HG03139 (cell line): ENCODE measurements around the gene TAX1BP1.

Experiments
- ATAC-seq: cut with Tn5 transposase; IDR thresholded peaks from one replicate; pipeline ENCODE4 v1.9.1; 2021; ENCODE audit not compliant: unreplicated experiment

The TAX1BP1 gene

DNA sequence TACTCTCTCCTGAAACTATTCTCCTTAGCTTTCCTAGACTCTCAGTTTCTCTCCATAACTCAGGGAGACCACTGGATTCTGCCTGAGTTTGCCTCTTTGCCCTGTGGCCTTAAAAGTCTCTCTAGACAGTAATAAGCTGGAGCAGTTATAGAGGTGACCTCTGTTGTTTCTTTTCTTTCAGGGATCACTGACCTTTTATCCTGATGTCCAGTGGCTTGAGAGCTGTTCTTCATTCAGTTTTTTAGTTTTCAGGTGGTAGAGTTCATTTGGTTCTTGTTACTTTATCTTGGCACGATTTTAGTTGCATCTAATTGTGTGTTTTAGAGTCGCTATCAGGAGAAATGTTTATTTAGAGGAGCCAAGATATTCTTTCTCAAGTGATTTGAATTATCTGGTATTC, 37.7 kb downstream of the TAX1BP1 start:
- ATAC-seq = no peak

DNA sequence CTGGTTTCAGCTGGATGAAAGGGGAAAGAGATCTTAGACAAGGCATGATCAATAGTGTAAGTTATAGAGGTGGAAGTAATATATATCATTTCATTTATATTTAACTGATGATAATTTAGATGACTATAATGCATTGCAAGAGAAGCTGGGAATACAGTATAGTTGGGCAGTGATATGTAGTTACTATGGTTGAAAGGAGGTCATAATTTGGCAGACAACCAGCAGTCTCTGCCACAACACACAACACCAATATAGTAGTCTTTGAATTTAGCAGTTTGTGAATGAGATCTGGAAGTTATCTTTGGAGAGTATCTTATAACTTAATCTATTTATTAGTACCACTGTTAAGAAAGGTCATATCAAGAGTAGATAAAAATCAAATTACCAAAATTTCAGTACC, 39.9 kb downstream of the TAX1BP1 start:
- ATAC-seq = no peak

DNA sequence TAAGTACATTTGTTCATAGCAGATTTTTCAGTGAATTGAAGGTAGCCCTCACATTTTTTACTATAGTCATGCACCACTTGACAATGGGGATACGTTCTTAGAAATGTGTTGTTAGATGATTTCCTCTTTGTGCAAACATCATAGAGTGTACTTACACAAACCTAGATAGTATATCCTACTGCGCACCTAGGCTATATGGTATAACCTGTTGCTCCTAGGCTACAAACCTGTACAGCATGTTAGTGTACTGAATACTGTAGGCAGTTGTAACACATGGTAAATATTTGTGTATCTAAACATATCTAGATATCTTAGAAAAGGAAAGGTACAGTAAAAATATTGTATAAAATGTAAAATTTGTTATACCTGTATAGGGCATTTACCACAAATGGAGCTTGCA, 41.2 kb downstream of the TAX1BP1 start:
- no peak for ATAC-seq

DNA sequence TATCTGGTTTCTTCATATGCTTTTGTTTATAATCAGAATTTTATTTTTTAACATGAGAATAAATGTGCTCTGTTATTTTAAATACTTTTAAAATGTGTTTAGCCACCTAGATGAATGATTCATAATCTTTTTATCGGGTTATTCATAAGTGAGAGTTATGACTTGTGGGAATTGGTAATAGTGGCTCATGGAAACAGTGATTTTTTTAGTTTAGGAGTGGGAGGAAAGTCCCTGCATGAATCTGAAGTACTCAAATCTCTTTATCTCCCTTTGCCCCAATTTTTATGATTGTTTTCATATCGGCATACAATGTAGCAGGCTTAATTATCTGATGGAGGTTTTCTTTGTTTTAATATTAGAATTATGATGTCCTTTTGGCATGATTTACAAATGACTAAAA, 42.9 kb downstream of the TAX1BP1 start:
- no peak for ATAC-seq

DNA sequence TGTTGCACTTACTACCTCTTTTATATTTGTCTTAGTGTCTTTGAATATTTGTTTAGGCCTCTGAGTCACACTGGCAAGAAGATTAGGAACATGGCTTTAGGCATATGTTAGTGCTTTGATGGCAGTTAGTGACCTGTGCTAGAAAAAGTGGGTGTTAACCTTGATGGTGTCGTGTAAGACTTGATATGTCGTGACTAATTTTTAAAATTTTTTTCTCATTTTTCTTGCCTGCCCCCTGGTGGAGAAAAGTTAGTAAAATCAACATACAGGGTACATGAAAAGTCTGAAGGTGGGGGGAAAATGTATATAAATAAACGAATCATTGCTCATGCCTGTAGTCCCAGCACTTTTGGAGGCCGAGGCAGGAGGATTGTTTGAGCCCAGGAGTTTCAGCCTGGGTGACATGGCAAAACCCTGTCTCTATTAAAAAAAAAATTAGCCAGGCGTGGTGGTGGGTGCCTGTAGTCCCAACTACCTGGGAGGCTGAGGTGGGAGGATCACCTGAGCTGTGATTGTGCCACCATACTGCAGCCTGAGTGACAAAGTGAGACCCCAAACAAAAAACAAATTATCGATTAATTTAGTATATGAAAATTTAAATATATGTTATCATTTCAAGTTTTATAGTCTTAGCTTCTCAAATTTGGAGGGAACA, 44.6 kb downstream of the TAX1BP1 start:
- ATAC-seq = no peak

DNA sequence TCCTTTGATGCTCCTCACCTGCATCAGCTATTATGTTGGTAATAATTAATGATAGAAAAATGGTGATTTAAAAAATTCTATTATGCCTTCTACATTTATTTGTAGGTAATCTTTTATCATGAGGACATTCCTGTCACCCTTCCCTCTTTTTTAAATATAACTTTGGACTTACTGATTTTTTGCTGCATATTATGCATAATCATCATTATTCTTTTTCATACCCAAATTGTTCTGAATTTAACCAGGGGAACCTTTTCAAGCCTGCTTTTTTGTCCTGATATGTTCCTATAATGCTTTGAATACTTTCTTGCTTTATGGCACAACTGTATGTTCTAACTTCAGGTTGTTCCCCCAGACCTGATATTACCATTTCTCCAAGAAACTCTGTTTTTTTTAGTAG, 48.5 kb downstream of the TAX1BP1 start:
- ATAC-seq = no peak

DNA sequence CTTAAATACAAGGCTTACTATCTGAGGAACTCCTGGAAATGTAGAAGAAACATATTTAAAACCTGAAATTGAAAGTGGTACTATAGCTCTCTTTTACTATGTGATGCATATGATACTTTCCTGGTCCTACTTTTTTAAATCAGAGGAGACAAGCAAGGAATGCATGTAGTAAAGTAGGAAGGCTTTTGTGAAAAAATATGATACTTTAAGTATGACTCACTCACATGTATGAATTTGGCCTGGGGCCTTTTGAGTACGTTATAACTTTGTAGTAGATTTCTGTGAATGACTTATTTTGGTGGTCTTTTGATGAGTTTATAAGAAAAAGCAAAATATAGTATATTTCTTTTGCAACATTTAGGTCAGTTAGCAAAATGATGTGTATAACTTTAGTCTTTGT, 53.8 kb downstream of the TAX1BP1 start:
- ATAC-seq = no peak

DNA sequence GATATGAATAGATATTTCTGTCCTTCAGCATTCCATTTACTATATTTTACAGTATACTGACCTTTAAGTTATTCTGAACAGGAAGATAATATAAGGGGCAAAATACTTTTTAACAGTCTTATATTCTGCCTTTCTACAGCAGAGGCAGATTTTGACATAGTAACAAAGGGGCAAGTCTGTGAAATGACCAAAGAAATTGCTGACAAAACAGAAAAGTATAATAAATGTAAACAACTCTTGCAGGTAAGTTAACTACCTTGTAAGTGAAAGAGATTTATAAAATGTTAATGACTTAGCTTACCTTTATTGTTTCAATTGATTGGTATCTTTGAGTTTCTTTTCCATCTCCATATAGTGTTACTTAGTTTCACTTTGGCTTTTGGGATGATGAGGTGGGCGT, 56.0 kb downstream of the TAX1BP1 start:
- no peak for ATAC-seq

DNA sequence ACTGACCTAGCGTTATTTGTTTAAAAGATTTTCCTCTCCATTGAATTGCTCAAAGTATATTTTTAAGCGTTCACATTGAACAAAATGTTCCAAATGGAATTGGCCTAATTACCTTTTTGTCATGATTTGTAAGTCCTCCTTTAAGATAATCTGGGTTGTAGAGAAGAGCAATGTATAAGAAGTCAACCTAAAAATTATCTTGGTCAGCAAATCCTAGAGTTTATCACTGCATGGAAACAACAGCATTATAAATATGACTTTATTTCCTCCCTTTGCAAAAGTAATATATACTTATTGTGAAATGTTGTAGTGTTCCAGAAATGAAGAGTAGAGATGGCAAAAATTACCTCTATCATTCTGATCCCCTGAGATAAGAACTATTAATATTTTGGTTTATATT, 59.2 kb downstream of the TAX1BP1 start:
- no peak for ATAC-seq

DNA sequence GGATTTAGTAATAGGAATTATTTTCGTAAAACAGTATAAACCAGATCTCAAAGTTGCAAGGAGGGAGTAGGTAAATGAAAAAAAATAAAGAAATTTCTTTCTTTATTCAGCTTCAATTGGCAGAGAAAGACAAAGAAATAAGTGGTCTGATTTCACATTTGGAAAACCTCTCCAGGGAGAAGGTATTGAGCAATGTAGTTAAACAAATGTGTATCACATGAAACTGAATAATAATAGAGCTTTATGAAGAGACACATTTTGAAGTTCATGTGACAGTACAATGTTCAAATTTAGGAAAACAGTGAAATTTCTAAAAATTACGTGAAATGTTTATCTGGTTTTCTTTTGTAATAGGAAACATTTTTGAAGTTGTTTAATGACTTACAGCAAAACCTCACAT, 63.0 kb downstream of the TAX1BP1 start:
- ATAC-seq = no peak

DNA sequence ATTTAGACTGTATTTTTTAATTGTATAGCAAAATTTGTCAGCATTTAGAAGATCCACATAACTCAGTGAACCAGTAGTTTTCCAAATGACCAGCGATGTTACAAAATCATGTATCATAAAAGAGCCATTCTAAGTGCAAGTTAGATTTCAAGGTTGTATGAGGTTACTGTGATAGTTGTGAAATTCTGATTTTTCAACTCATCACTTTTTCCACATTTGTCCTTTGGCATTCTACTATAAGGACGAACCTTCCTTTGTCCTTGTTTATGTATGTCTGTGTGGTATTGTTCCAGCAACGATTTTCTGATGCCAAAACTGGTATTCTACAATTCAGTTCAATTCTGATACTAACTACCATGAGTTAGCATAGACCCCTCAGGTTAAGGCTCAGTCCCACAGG, 64.2 kb downstream of the TAX1BP1 start:
- ATAC-seq = no peak

DNA sequence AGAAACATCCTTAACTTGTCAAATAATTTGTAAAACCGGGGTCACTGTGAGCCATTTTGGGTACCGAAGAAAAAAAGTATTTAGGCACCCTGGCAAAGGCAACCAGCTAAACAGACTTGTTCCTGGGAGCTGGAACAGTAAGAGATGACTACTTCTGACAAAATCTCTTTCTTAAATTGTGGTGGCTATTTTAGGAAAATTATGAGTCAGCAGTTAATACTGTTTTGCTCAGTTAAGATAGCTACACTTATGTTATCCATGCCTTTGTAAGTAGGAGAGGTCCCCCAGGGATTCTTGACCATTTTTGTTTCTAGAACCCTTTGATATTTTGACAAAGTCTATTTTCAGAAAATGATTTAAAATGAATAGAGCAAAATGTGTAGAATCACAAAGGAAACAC, 68.7 kb downstream of the TAX1BP1 start:
- no peak for ATAC-seq

DNA sequence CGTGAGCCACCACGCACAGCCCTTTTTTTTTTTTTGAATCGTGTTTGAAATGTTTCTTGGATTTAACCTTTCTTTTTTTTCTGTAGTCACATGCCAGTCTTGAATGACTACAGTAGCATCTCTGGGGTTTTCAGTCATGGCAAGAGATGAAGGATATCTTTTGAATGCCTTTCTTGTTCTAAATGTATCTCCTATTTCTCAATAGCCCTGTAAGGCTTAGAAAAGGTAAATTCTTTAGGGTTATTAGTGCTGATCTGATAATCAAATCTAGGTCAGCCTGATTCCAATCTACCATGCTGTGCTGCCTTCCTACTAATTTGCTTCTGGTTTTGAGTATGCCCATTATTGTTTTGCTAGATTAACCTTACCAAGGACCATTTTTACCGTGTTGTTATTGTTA, 70.2 kb downstream of the TAX1BP1 start:
- ATAC-seq = no peak

DNA sequence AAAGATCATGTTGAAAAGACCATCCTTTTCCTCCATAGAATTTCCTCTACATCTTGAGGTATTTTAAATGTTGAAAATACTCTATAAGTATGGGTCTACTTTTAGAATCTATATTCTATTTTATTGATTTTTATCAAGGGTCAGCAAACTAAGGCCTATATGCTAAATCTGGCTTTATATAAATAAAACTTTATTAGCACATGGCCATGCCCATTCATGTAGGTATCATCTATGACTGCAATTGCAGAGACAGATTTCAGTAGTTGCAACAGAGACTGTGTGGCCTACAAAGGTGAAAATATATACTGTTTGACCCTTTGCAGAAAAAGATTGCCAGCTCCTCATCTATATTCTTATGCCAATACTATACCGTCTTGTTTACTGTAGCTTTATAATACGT, 72.7 kb downstream of the TAX1BP1 start:
- ATAC-seq = no peak

DNA sequence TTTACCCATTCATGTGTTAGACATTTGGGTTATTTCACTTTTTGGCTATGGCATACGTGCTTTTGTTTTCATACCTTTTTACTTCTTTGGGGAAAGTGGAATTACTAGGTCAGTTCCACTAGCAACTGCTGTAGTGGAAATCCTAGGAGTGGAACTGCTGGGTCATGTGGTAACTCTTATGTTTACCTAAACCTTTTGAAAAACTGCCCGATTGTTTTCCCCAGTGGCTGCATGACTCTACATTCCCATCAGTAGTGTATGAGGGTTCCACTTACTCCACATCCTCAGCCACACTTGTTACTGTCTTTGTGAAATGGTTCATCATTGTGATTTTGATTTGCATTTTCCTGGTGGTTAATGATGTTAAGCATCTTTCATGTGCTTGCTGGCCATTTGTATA, 82.3 kb downstream of the TAX1BP1 start:
- ATAC-seq = no peak

DNA sequence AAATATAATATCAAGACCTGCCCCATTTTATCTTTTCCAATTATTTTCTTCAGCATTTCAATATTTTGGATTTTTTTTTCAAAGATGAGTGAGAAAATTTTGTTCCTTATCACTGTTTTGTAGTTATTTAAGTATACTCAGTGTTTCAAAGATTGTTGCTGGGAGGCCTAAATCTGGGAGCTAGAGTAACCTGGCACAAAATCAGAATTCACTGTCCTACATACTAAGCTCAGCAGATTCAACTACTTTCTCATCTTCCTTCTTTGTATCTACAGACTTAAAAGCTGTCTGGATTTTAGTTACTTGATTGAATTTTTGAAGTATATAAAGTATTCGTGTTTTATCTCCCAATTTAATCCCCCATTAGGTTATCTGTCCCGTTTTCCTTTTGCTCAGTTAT, 85.9 kb downstream of the TAX1BP1 start:
- ATAC-seq = no peak

DNA sequence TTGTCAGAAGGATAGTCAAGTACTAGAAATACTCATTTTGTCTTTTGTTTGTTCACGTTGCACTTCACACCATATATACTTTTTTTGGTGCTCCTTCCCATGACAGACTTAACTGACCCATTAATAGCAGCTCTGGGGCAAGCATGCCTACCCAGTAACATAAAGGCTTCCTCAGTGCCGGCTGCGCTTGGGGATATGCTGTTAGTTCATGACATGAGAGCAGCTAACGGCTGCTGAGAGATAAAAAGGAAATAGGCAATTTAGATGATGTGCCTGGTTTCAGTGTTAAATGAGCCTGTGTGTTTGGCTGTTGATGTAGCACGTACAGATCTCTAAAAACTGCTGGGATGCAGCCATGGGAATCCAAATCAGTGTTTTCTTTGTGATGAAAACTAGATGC, 86.4 kb downstream of the TAX1BP1 start:
- no peak for ATAC-seq

DNA sequence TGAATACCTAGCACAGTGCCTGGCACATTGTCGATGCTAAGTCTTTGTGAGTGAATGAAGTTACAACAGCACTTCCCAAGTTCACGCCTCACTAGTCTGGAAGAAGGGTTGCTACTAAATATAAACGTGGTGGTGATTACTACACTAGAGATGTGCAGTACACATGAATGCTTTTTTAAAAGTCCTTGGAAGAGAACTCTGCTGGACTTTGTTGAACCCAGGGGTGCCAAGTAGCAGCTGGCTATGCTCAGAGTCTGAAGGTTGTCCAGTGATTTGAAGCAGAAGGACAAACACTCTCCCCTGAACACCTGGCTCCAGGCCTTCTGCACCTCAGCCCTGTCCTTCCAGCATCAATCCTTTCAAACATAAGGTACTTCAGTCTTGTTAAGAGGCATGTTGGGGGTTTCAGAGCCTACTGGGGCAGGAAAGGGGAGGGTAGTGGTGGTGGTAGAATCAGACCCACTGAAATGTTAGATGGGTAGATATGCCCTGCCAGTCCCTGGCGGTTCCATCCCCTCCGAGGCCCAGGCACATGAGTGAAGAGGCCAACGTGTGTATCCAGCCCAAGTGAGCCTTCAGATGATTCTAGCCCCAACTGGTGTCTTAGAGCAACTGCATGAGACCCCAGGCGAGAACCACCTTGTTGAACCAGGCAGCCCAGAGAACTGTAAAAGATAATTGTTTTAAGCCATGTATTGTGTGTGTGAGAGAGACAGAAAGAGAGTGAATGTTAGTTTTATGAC, 94.4 kb downstream of the TAX1BP1 start:
- no peak for ATAC-seq

DNA sequence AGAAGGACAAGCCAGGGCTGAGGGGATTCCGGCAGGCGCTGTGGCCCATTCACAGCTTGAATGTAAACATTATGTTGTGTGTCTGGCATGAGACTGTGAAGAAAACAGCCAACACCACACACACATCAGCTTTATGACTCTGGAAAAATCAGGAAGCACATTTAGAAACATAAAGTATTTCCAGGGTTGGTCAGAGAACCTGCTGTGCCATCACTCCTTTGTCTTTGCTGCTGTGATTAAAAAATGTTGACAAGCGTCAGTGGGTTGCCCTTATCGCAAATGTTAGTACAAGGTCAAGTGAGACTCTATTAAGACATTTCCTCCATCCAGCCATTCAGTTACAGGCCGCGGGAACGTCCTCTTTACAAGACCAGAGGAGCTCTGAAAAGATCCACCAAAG, 95.4 kb downstream of the TAX1BP1 start:
- ATAC-seq = no peak

DNA sequence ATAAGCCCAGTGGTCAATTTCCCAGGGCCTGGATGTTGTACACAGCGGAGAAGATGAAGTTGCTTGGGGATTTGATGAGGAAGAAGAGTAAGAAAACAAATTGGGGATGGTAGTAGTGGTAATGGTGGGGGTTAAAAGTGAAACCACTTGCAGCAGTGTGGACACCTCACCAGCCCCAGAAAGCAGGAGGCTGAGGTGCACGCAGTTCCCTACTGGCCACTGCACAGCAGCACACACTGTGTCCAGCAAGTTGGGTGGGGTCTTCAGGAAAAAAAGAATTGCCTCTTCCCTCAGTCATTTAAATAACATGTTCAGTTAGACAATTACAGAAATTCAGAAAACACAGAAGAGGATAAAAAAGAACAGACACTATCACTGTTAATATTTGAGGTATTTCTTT, 96.6 kb downstream of the TAX1BP1 start:
- ATAC-seq = no peak

DNA sequence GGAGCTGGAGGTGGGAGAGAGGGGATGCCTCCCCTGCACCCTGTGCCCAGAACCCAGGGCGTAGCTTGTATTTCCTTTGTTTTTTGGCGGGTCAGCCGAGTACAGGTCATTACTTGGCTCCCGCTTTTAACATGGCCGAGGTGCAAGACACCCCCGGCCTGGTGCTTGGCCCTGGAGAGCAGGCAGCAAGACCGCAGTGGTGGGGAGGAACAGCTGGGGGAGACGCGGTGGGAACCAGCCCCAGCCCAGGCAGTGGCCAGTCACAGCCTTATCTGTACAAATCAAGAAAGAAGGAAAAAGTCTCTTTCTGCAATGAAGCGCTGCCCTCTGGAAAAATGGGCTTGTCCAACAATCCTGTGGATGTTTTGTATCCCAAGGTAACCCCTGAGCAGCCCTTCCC, 99.1 kb downstream of the TAX1BP1 start:
- no peak for ATAC-seq

DNA sequence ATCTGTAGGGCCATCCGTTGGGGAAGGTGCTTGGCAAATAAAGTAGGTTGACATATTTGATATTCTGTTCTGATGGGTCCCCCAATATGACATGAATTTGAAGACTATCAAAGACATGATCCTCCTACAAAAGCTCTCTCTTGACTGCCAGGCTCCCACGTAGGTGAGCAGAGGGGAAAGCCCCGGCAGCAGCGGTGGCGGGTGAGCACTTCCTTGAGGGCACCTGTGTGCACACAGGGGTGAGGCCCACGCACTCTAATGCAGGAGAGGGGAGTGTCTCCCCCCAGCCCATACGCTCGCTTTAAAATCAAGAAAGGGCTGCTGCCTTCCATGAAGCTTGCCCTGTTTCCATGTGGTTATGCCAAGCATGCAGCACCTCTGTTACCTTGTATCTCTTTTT, 100.4 kb downstream of the TAX1BP1 start:
- no peak for ATAC-seq

DNA sequence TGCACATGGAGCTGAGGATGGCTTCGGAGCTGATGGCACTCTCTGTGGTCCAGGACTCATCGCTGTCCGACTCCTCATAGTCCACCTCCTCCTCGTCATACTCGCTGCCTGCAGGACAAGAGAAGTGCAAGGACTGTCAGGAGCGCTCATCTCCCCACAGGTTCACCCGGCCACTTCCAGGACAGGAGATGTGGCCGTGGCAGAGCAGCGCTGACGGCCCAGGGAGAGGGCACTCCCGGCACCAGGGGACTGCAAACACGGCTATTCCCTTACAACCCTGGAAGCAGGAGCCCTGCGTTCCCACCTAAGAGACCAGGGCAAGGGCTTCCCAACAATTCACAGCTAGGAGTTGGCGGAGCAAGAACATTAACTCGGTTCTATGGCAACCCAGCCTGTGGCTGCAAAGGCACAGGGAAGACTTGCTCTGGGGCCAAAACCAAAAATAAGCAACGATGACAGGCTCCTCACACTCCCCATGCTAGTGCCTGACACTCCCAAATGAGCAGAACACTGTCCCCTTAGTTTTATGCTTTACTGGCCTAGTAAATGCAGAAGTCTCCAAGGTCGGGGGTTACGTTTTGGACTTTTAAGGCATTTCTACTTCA, 100.9 kb downstream of the TAX1BP1 start:
- no peak for ATAC-seq
